Stimulated activated CD4-positive, alpha-beta T cell treated with anti-CD3 and anti-CD28 coated beads, Interleukin-4, amount 100 ng/mL, for 4 hours (primary cell): ENCODE measurements around the gene AGAP3.
A peak's percentile ranks its signal among the peaks of the same experiment; 100 is the strongest.

Source experiments
- DNase-seq, 2 experiments: peaks; one replicate each; pipeline ENCODE4 v3.0.0-alpha.2; 2020

AGAP3 gene

GRCh38 chr7:151057989-151058780 is 28.1 kb upstream of the AGAP3 start:
- peak; percentile 91 to 98 for DNase-seq

GRCh38 chr7:151058781-151059366 is 27.4 kb upstream of the AGAP3 start:
- no peak for DNase-seq

- DNase-seq, result peak; percentile 62 to 71
Measured at GRCh38 chr7:151059367-151060112, 26.7 kb upstream of the AGAP3 start, which contains the start of gene SLC4A2. TSS of gene SLC4A2 (plus strand) at chr7:151059589. CDS start at chr7:151061988, 2,399 bp downstream.

GRCh38 chr7:151060113-151060415 is 26.2 kb upstream of the AGAP3 start:
- no peak for DNase-seq

- no peak for DNase-seq
Measured at GRCh38 chr7:151060416-151061212, 25.7 kb upstream of the AGAP3 start.

GRCh38 chr7:151061213-151062110 is 24.8 kb upstream of the AGAP3 start:
- no peak for DNase-seq

- DNase-seq, result no peak
Measured at GRCh38 chr7:151062111-151062398, 24.2 kb upstream of the AGAP3 start.

GRCh38 chr7:151062399-151063211 is 23.7 kb upstream of the AGAP3 start:
- DNase-seq, result no peak

- DNase-seq, result no peak
Measured at GRCh38 chr7:151063212-151063561, 23.1 kb upstream of the AGAP3 start.

GRCh38 chr7:151064454-151064853 is 21.8 kb upstream of the AGAP3 start:
- DNase-seq, result no peak

- DNase-seq, result no peak
Measured at GRCh38 chr7:151064993-151065392, 21.3 kb upstream of the AGAP3 start.

GRCh38 chr7:151065516-151065915 is 20.8 kb upstream of the AGAP3 start:
- DNase-seq, result no peak

GRCh38 chr7:151066273-151066974 is 19.9 kb upstream of the AGAP3 start:
- no peak for DNase-seq

- DNase-seq, result no peak
Measured at GRCh38 chr7:151068069-151068773, 18.1 kb upstream of the AGAP3 start.

GRCh38 chr7:151069841-151070573 is 16.3 kb upstream of the AGAP3 start:
- DNase-seq, result no peak

- no peak for DNase-seq
Measured at GRCh38 chr7:151070574-151070960, 15.7 kb upstream of the AGAP3 start.

GRCh38 chr7:151071032-151071866 is 15.0 kb upstream of the AGAP3 start:
- no peak for DNase-seq

GRCh38 chr7:151073990-151074389 is 12.3 kb upstream of the AGAP3 start:
- DNase-seq, result no peak
